IMR-90 (cell line): ENCODE data around the gene NTRK2. TPM values are rescaled to one million over a fixed set of nuclear protein-coding genes. Genes with fewer than 3 reads are reported as not detected.

Experiments
- ATAC-seq: fragments of 200-7000 bp; cut with Tn5 transposase; 2 replicates; pipeline ENCODE4 v1.9.1; 2020; ENCODE audit warnings: low read depth, mild to moderate bottlenecking, moderate library complexity
- BruUV-seq: library from RNA; stranded (reverse); fragments of 400-500 nt; replicated peaks from 2 replicates; lab custom pipeline; 2021; lab: Mats Ljungman, UMichigan
- CTCF ChIA-PET: fragments of 300-600 bp; formaldehyde crosslinking; extraction: SDS; loops from one replicate; lab custom pipeline; 2021; ENCODE audit warnings: antibody characterized with exemption; lab: Yijun Ruan, JAX
- POLR2A ChIA-PET: fragments of 300-600 bp; sonication (Branson Sonifier 250); formaldehyde crosslinking; loops from one replicate; lab custom pipeline; 2022; ENCODE audit warnings: antibody characterized with exemption; ENCODE audit not compliant: unreplicated experiment; lab: Charles Lee
- DNase-seq: peaks from one replicate; pipeline ENCODE4 v3.0.0; 2013
- H2AFZ ChIP-seq: replicated peaks from 2 replicates; pipeline ENCODE3; 2013; ENCODE audit warnings: low read length, mild to moderate bottlenecking; ENCODE audit not compliant: poor library complexity
- H2AK5ac ChIP-seq: 2 replicates; pipeline ENCODE4 v1.6.1; 2013; ENCODE audit warnings: low read depth, low read length, inconsistent platforms
- H2AK9ac ChIP-seq: replicated peaks from 2 replicates; pipeline ENCODE3; 2013; ENCODE audit warnings: mild to moderate bottlenecking, low read depth, low read length, moderate library complexity; ENCODE audit not compliant: poor library complexity
- H2BK120ac ChIP-seq: 2 replicates; pipeline ENCODE4 v1.6.1; 2013; ENCODE audit warnings: low read depth, low read length, inconsistent platforms
- H2BK15ac ChIP-seq: 3 replicates; pipeline ENCODE4 v1.6.1; 2013; ENCODE audit warnings: low read depth, low read length, inconsistent platforms
- H2BK20ac ChIP-seq: 2 replicates; pipeline ENCODE4 v1.6.1; 2013; ENCODE audit warnings: low read depth, mild to moderate bottlenecking, inconsistent platforms, low read length, moderate library complexity
- H2BK5ac ChIP-seq: 2 replicates; pipeline ENCODE4 v1.6.1; 2013; ENCODE audit warnings: mild to moderate bottlenecking, low read depth, low read length, inconsistent platforms; ENCODE audit not compliant: poor library complexity, severe bottlenecking
- H3K14ac ChIP-seq: replicated peaks from 2 replicates; pipeline ENCODE4 v1.6.1; 2013; ENCODE audit warnings: low read depth, low read length, inconsistent platforms
- H3K18ac ChIP-seq: 2 replicates; pipeline ENCODE4 v1.6.1; 2013; ENCODE audit warnings: low read depth, low read length, control low read depth
- H3K23ac ChIP-seq: 2 replicates; pipeline ENCODE4 v1.6.1; 2013; ENCODE audit warnings: low read depth, low read length, inconsistent platforms
- H3K27ac ChIP-seq: 2 replicates; pipeline ENCODE4 v1.5.1; 2013; ENCODE audit warnings: mild to moderate bottlenecking, control low read depth, low read length; ENCODE audit not compliant: insufficient read depth
- H3K27me3 ChIP-seq: 2 replicates; pipeline ENCODE4 v1.6.1; 2013; ENCODE audit warnings: low read length; ENCODE audit not compliant: control insufficient read depth, insufficient read depth
- H3K36me3 ChIP-seq: 2 replicates; pipeline ENCODE4 v1.6.1; 2013; ENCODE audit warnings: low read length, mixed read lengths; ENCODE audit not compliant: control insufficient read depth, insufficient read depth
- H3K4ac ChIP-seq: 2 replicates; pipeline ENCODE4 v1.6.1; 2013; ENCODE audit warnings: low read depth, low read length, inconsistent platforms
- H3K4me1 ChIP-seq: 2 replicates; pipeline ENCODE4 v1.6.1; 2013; ENCODE audit warnings: low read length, mixed read lengths; ENCODE audit not compliant: control insufficient read depth, insufficient read depth
- H3K4me2 ChIP-seq: 2 replicates; pipeline ENCODE4 v1.6.1; 2013; ENCODE audit warnings: low read depth, mild to moderate bottlenecking, control low read depth, low read length, moderate library complexity
- H3K4me3 ChIP-seq: 2 replicates; pipeline ENCODE4 v1.5.1; 2013; ENCODE audit warnings: low read depth, mild to moderate bottlenecking, control low read depth, low read length, moderate library complexity; ENCODE audit not compliant: insufficient read depth
- H3K56ac ChIP-seq: 2 replicates; pipeline ENCODE4 v1.6.1; 2013; ENCODE audit warnings: low read length, inconsistent platforms; ENCODE audit not compliant: insufficient read depth; ENCODE audit errors: extremely low read depth
- H3K79me1 ChIP-seq, 2 experiments: 2 replicates each; pipeline ENCODE4 v1.6.1; 2013; ENCODE audit warnings: low read length in 2 of 2, inconsistent platforms in 1 of 2, low read depth in 1 of 2
- H3K9ac ChIP-seq: 2 replicates; pipeline ENCODE4 v1.6.1; 2013; ENCODE audit warnings: low read depth, low read length, control low read depth
- H3K9me1 ChIP-seq: 2 replicates; pipeline ENCODE4 v1.6.1; 2013; ENCODE audit warnings: low read length, inconsistent platforms; ENCODE audit not compliant: insufficient read depth
- H3K9me3 ChIP-seq: 2 replicates; pipeline ENCODE4 v1.6.1; 2013; ENCODE audit warnings: low read length; ENCODE audit not compliant: control insufficient read depth, insufficient read depth
- H4K20me1 ChIP-seq: 2 replicates; pipeline ENCODE4 v1.6.1; 2013; ENCODE audit warnings: low read length, inconsistent platforms; ENCODE audit not compliant: insufficient read depth
- H4K5ac ChIP-seq: 2 replicates; pipeline ENCODE4 v1.6.1; 2013; ENCODE audit warnings: mild to moderate bottlenecking, low read depth, low read length, control low read depth
- H4K8ac ChIP-seq, 2 experiments: 2 replicates each; pipeline ENCODE4 v1.6.1; 2013; ENCODE audit warnings: low read depth in 2 of 2, low read length in 2 of 2, control low read depth in 1 of 2, inconsistent platforms in 1 of 2
- H4K91ac ChIP-seq: 2 replicates; pipeline ENCODE4 v1.6.1; 2013; ENCODE audit warnings: low read depth, low read length, inconsistent platforms; ENCODE audit not compliant: insufficient read depth
- MAZ ChIP-seq: IDR thresholded peaks from 2 replicates; pipeline ENCODE4 v1.6.1; 2012; ENCODE audit warnings: low read depth, mild to moderate bottlenecking, low read length, improper control_type of control experiment, moderate library complexity, borderline replicate concordance
- MXI1 ChIP-seq: IDR thresholded peaks from 2 replicates; pipeline ENCODE4 v1.6.1; 2012; ENCODE audit warnings: low read depth, mild to moderate bottlenecking, low read length, moderate library complexity, borderline replicate concordance
- WGBS, 2 experiments: methylation state at CpG; one replicate each; pipeline versions ENCODE4 v1.1.5 to v1.1.7; 2013; ENCODE audit warnings: missing lambda C conversion rate in 2 of 2; ENCODE audit not compliant: insufficient read length in 1 of 2; ENCODE audit errors: extremely low coverage in 2 of 2; 5-methylcytosine and 5-hydroxymethylcytosine counted together
- dilution Hi-C: fragments of 300-500 bp; cut with HindIII; formaldehyde crosslinking; loops from one replicate; pipeline ENCODE4 v1.14.3; 2018; ENCODE audit warnings: low sequenced_read_pairs; ENCODE audit not compliant: unreplicated experiment
- in situ Hi-C: fragments of 300-500 bp; cut with MboI; formaldehyde crosslinking; loops from 3 replicates; pipeline ENCODE4 v1.14.3; 2019; ENCODE audit warnings: low sequenced_read_pairs, inconsistent platforms, mixed read lengths
- intact Hi-C: fragments of 100-400 bp; cut with micrococcal nuclease; formaldehyde crosslinking; loops from 2 replicates; pipeline ENCODE4 v1.10.0; 2022
- polyA plus RNA-seq, 3 experiments: library from polyadenylated mRNA; depleted of rRNA; stranded (reverse); fragments of >200 nt; gene quantifications; 2 replicates each; pipeline ENCODE4 v1.2.3, GENCODE V29; 2012; ENCODE audit warnings: low replicate concordance in 1 of 3
- total RNA-seq: library from RNA; depleted of rRNA; stranded (reverse); fragments of >200 nt; gene quantifications from 2 replicates; pipeline ENCODE4 v1.2.3, GENCODE V29; 2012
- TF ChIP-seq, protein P1 (sequence below): conservative IDR thresholded peaks from 2 replicates; pipeline ENCODE4 v1.5.1; 2012; ENCODE audit warnings: mild to moderate bottlenecking, low read depth, low read length, improper control_type of control experiment

NTRK2 gene
- total and polyA plus RNA-seq, 2 of the 4 experiments (the other 2 are of a cell fraction) = under 0.01 to 0.02 TPM

GRCh38 chr9:84670138-84671041 is 861 bp downstream of the NTRK2 start:
- no peak overlapping the region for H4K5ac ChIP-seq
- H2BK120ac ChIP-seq = no peak overlapping the region
- H2BK20ac ChIP-seq = no peak overlapping the region
- no peak overlapping the region for H2BK15ac ChIP-seq
- no peak overlapping the region for H3K56ac ChIP-seq
- in situ Hi-C loops (no loop called here), dilution Hi-C loops (no loop called here), intact Hi-C loops (no loop called here)
- H3K27me3 ChIP-seq = peaks cover 15% of the 10 kb centered on the region
- H3K23ac ChIP-seq = no peak overlapping the region
- H4K20me1 ChIP-seq = no peaks in the 10 kb centered on the region; the same call in 1 of the 2 replicates
- no peak for DNase-seq
- ATAC-seq = peak; percentile 17; the same call in 1 of the 2 replicates
- no TSS peak for BruUV-seq
- H3K4me2 ChIP-seq = no peak overlapping the region
- H3K4ac ChIP-seq = no peak overlapping the region
- H2AK5ac ChIP-seq = no peak overlapping the region
- H4K8ac ChIP-seq = no peak overlapping the region
- WGBS, 2 experiments = 5% methylated on average over 22 of the region's 67 CpGs; no CpG with 5 or more reads in 1 of the 2 experiments
- no peaks in the 10 kb centered on the region for H3K36me3 ChIP-seq
- H3K18ac ChIP-seq = no peak overlapping the region
- peak overlapping the region; percentile 46 for H2AK9ac ChIP-seq
- no peak overlapping the region for H3K14ac ChIP-seq
- H2BK5ac ChIP-seq = no peak overlapping the region
- no peak overlapping the region for H3K27ac ChIP-seq
- H3K4me1 ChIP-seq = no peaks in the 10 kb centered on the region
- H3K9me3 ChIP-seq = no peaks in the 10 kb centered on the region
- TF ChIP-seq MAZ = no peak
- TF ChIP-seq MXI1 = no peak
- TF ChIP-seq, protein P1, sequence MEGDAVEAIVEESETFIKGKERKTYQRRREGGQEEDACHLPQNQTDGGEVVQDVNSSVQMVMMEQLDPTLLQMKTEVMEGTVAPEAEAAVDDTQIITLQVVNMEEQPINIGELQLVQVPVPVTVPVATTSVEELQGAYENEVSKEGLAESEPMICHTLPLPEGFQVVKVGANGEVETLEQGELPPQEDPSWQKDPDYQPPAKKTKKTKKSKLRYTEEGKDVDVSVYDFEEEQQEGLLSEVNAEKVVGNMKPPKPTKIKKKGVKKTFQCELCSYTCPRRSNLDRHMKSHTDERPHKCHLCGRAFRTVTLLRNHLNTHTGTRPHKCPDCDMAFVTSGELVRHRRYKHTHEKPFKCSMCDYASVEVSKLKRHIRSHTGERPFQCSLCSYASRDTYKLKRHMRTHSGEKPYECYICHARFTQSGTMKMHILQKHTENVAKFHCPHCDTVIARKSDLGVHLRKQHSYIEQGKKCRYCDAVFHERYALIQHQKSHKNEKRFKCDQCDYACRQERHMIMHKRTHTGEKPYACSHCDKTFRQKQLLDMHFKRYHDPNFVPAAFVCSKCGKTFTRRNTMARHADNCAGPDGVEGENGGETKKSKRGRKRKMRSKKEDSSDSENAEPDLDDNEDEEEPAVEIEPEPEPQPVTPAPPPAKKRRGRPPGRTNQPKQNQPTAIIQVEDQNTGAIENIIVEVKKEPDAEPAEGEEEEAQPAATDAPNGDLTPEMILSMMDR = 0 out of 2 replicates have a peak, but pooled peaks have one; percentile 16
- H3K9me1 ChIP-seq = no peaks in the 10 kb centered on the region
- ChIA-PET POLR2A (no interaction called here), CTCF (interaction anchor here (0.7 kb wide), 1 partner anchor 112 kb away, joined by 3 read pairs; no protein-coding TSS in a partner anchor)
- peak overlapping the region; percentile 68 for H2AFZ ChIP-seq
- H4K91ac ChIP-seq = no peak overlapping the region
- H3K9ac ChIP-seq = no peak overlapping the region
- no peaks in the 10 kb centered on the region for H3K79me1 ChIP-seq
- no peak overlapping the region; the same call in 1 of the 2 replicates for H3K4me3 ChIP-seq
